Measurements from ENCODE around the gene DPH3.

DPH3 gene

GRCh38 chr3:16294844-16295243, 30.1 kb upstream of the DPH3 start:
- TF ChIP-seq ZBTB7A (IDR thresholded peaks at IDR 0.05; ENCODE audit: low read depth): no peak
- no peak for TF ChIP-seq EGR1 (IDR thresholded peaks at IDR 0.05)
- no peak for TF ChIP-seq CREB1 (IDR thresholded peaks at IDR 0.05; ENCODE audit: low read depth)
- TF ChIP-seq TCF12 (IDR thresholded peaks at IDR 0.05; ENCODE audit: low read depth): no peak
- TF ChIP-seq USF1 (IDR thresholded peaks at IDR 0.05): no peak
- no peak for TF ChIP-seq RAD21 (IDR thresholded peaks at IDR 0.05; ENCODE audit: low read depth)
- no peak for TF ChIP-seq EP300 (IDR thresholded peaks at IDR 0.05; ENCODE audit: borderline replicate concordance)
- no peak for TF ChIP-seq MAX (IDR thresholded peaks at IDR 0.05)
- no peak for TF ChIP-seq FOXM1 (IDR thresholded peaks at IDR 0.05; ENCODE audit: borderline replicate concordance, low read depth)
- no peak for TF ChIP-seq REST (IDR thresholded peaks at IDR 0.05; ENCODE audit: low read depth)
- TF ChIP-seq NFIC (IDR thresholded peaks at IDR 0.05): no peak
- no peak for TF ChIP-seq TAF1 (IDR thresholded peaks at IDR 0.05; ENCODE audit: low read depth)
- no peak for TF ChIP-seq YY1 (IDR thresholded peaks at IDR 0.05; ENCODE audit: low read depth)
- no peak for TF ChIP-seq TEAD4 (IDR thresholded peaks at IDR 0.05)
- TF ChIP-seq CEBPB (IDR thresholded peaks at IDR 0.05): no peak

GRCh38 chr3:16290827-16291196, 26.1 kb upstream of the DPH3 start:
- no peak for TF ChIP-seq EP300 (IDR thresholded peaks at IDR 0.05; ENCODE audit: borderline replicate concordance)
- TF ChIP-seq USF1 (IDR thresholded peaks at IDR 0.05): no peak
- no peak for TF ChIP-seq CREB1 (IDR thresholded peaks at IDR 0.05; ENCODE audit: low read depth)
- TF ChIP-seq NFIC (IDR thresholded peaks at IDR 0.05): no peak
- no peak for TF ChIP-seq TEAD4 (IDR thresholded peaks at IDR 0.05)
- TF ChIP-seq TCF12 (IDR thresholded peaks at IDR 0.05; ENCODE audit: low read depth): no peak
- TF ChIP-seq CEBPB (IDR thresholded peaks at IDR 0.05): no peak
- no peak for TF ChIP-seq TAF1 (IDR thresholded peaks at IDR 0.05; ENCODE audit: low read depth)
- TF ChIP-seq RAD21 (IDR thresholded peaks at IDR 0.05; ENCODE audit: low read depth): no peak
- no peak for TF ChIP-seq YY1 (IDR thresholded peaks at IDR 0.05; ENCODE audit: low read depth)
- no peak for TF ChIP-seq EGR1 (IDR thresholded peaks at IDR 0.05)
- no peak for TF ChIP-seq FOXM1 (IDR thresholded peaks at IDR 0.05; ENCODE audit: borderline replicate concordance, low read depth)

GRCh38 chr3:16290007-16290826, 25.5 kb upstream of the DPH3 start:
- TF ChIP-seq USF1 (IDR thresholded peaks at IDR 0.05) (no peak), RAD21 (IDR thresholded peaks at IDR 0.05; ENCODE audit: low read depth) (peak; percentile 88)

GRCh38 chr3:16289144-16289889, 24.6 kb upstream of the DPH3 start:
- TF ChIP-seq TCF12 (IDR thresholded peaks at IDR 0.05; ENCODE audit: low read depth) (no peak), RAD21 (IDR thresholded peaks at IDR 0.05; ENCODE audit: low read depth) (no peak)

GRCh38 chr3:16288664-16289063, 23.9 kb upstream of the DPH3 start:
- TF ChIP-seq ZBTB7A (IDR thresholded peaks at IDR 0.05; ENCODE audit: low read depth) (no peak), RAD21 (IDR thresholded peaks at IDR 0.05; ENCODE audit: low read depth) (no peak), EP300 (IDR thresholded peaks at IDR 0.05; ENCODE audit: borderline replicate concordance) (no peak), MAX (IDR thresholded peaks at IDR 0.05) (no peak), USF1 (IDR thresholded peaks at IDR 0.05) (no peak), TAF1 (IDR thresholded peaks at IDR 0.05; ENCODE audit: low read depth) (no peak), YY1 (IDR thresholded peaks at IDR 0.05; ENCODE audit: low read depth) (no peak), NFIC (IDR thresholded peaks at IDR 0.05) (no peak), FOXM1 (IDR thresholded peaks at IDR 0.05; ENCODE audit: borderline replicate concordance, low read depth) (no peak), TCF12 (IDR thresholded peaks at IDR 0.05; ENCODE audit: low read depth) (no peak), EGR1 (IDR thresholded peaks at IDR 0.05) (no peak), CEBPB (IDR thresholded peaks at IDR 0.05) (no peak), CREB1 (IDR thresholded peaks at IDR 0.05; ENCODE audit: low read depth) (no peak), REST (IDR thresholded peaks at IDR 0.05; ENCODE audit: low read depth) (no peak), TEAD4 (IDR thresholded peaks at IDR 0.05) (no peak)
